ENCODE data around the gene SERPINA1.
"Not testable (repeated sequence)": the region's sequence is repeated elsewhere in the genome, so short reads cannot be mapped to it uniquely, and the experiment has no call there.

The SERPINA1 gene

GRCh38 chr14:94388384-94389103 is at the start of gene SERPINA1:
Gene SERPINA1 (minus strand): TSS chr14:94388602. CDS start chr14:94383237, 5,365 bp downstream.
- no peak for DNase-seq

GRCh38 chr14:94428610-94429009 is 40.2 kb upstream of the SERPINA1 start:
- no peak for DNase-seq

GRCh38 chr14:94427016-94427613 is 38.7 kb upstream of the SERPINA1 start:
- no peak for DNase-seq

- no peak for DNase-seq
Observed at GRCh38 chr14:94426526-94426925, 38.1 kb upstream of the SERPINA1 start.

GRCh38 chr14:94424371-94424770 is 36.0 kb upstream of the SERPINA1 start:
- no peak for DNase-seq

GRCh38 chr14:94423453-94424056 is 35.2 kb upstream of the SERPINA1 start:
- peak; percentile 65 for DNase-seq

- no peak for DNase-seq
Observed at GRCh38 chr14:94421316-94421715, 32.9 kb upstream of the SERPINA1 start.

- DNase-seq: not testable (repeated sequence)
Observed at GRCh38 chr14:94417497-94418205, 29.2 kb upstream of the SERPINA1 start.

GRCh38 chr14:94412671-94413638 is 24.6 kb upstream of the SERPINA1 start:
- DNase-seq: no peak

GRCh38 chr14:94411638-94412037 is 23.2 kb upstream of the SERPINA1 start:
- DNase-seq: no peak

GRCh38 chr14:94409430-94409829 is 21.0 kb upstream of the SERPINA1 start:
- DNase-seq: not testable (repeated sequence)

- no peak for DNase-seq
Observed at GRCh38 chr14:94408546-94409095, 20.2 kb upstream of the SERPINA1 start.

- peak; percentile 36 for DNase-seq
Observed at GRCh38 chr14:94407906-94408305, 19.5 kb upstream of the SERPINA1 start.

GRCh38 chr14:94406910-94407309 is 18.5 kb upstream of the SERPINA1 start:
- no peak for DNase-seq

GRCh38 chr14:94405486-94405885 is 17.1 kb upstream of the SERPINA1 start:
- no peak for DNase-seq

- no peak for DNase-seq
Observed at GRCh38 chr14:94404561-94404960, 16.2 kb upstream of the SERPINA1 start.

- DNase-seq: no peak
Observed at GRCh38 chr14:94403312-94403932, 15.0 kb upstream of the SERPINA1 start.

- no peak for DNase-seq
Observed at GRCh38 chr14:94401083-94401482, 12.7 kb upstream of the SERPINA1 start.

GRCh38 chr14:94400422-94400841 is 12.0 kb upstream of the SERPINA1 start:
- DNase-seq: no peak

- DNase-seq: no peak
Observed at GRCh38 chr14:94398536-94398935, 10.1 kb upstream of the SERPINA1 start.

GRCh38 chr14:94398182-94398479 is 9.7 kb upstream of the SERPINA1 start:
- no peak for DNase-seq

Data from fibroblast of skin of right biceps (primary cell).